ENCODE data around the gene CD7. TPM values are rescaled to one million over a fixed set of nuclear protein-coding genes. Genes with fewer than 3 reads are reported as not detected.

The CD7 gene
- total RNA-seq, 1 experiment from 2014 or later = 0.93 TPM

DNA sequence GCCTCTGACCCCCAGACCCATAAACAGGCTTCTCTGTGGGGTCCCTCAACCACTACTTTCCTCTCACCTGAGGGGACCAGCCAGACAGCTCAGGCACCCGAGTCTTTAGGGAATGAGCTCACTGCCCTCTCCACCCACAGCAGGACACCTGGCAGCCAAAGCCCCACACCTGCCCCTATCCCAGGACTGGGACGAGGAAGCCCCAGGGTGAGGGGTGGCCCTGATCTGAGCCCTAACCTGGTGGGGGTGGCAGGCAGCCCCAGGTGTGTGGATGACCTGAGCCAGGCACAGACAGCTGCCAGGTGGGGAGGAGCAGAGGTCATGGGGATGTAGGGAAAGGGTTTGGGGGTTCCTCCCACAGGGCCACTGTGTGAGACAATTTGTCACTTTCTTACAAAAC lies 40.0 kb upstream of the CD7 start:
- TF ChIP-seq, protein P1, sequence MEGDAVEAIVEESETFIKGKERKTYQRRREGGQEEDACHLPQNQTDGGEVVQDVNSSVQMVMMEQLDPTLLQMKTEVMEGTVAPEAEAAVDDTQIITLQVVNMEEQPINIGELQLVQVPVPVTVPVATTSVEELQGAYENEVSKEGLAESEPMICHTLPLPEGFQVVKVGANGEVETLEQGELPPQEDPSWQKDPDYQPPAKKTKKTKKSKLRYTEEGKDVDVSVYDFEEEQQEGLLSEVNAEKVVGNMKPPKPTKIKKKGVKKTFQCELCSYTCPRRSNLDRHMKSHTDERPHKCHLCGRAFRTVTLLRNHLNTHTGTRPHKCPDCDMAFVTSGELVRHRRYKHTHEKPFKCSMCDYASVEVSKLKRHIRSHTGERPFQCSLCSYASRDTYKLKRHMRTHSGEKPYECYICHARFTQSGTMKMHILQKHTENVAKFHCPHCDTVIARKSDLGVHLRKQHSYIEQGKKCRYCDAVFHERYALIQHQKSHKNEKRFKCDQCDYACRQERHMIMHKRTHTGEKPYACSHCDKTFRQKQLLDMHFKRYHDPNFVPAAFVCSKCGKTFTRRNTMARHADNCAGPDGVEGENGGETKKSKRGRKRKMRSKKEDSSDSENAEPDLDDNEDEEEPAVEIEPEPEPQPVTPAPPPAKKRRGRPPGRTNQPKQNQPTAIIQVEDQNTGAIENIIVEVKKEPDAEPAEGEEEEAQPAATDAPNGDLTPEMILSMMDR (IDR thresholded peaks at IDR 0.05; ENCODE audit: insufficient read depth in 1 of 2, low read depth in 1 of 2, low read length in 1 of 2, severe bottlenecking in 1 of 2, unreplicated experiment in 1 of 2) = no peak
- intact Hi-C loops (cut with micrococcal nuclease; ENCODE audit: unreplicated experiment) = no loop called here
- BruUV-seq (replicated peaks) = no TSS peak
- Mint-ChIP-seq H3K36me3 (ENCODE audit: insufficient read depth, unreplicated experiment) (peaks cover 6% of the 10 kb centered on the region), H3K4me3 (ENCODE audit: unreplicated experiment) (no peak overlapping the region), H3K9me3 (ENCODE audit: unreplicated experiment) (no peaks in the 10 kb centered on the region), H3K4me1 (ENCODE audit: low read depth, unreplicated experiment) (peaks cover 26% of the 10 kb centered on the region), H3K27me3 (ENCODE audit: insufficient read depth, unreplicated experiment) (no peaks in the 10 kb centered on the region), H3K27ac (ENCODE audit: unreplicated experiment) (no peak overlapping the region)
- no peak for DNase-seq
- Histone ChIP-seq H3K36me3 (ENCODE audit: control insufficient read depth, insufficient read depth, low read length) (no peaks in the 10 kb centered on the region), H3K27me3 (replicated peaks; ENCODE audit: control insufficient read depth, insufficient read depth, low read length) (no peaks in the 10 kb centered on the region), H3K4me1 (peaks cover 35% of the 10 kb centered on the region), H3K9me3 (no peaks in the 10 kb centered on the region), H3K4me3 (ENCODE audit: low read depth, low read length) (no peak overlapping the region)
- POLR2A ChIA-PET = interaction anchor here (0.7 kb wide), 1 partner anchor 9 kb away, joined by 3 read pairs; no protein-coding TSS in a partner anchor
- CTCF ChIA-PET = interaction anchor here (0.6 to 1.5 kb wide), 5 partner anchors 9 to 121 kb away, joined by 3 to 7 read pairs (median 3); no protein-coding TSS in a partner anchor

DNA sequence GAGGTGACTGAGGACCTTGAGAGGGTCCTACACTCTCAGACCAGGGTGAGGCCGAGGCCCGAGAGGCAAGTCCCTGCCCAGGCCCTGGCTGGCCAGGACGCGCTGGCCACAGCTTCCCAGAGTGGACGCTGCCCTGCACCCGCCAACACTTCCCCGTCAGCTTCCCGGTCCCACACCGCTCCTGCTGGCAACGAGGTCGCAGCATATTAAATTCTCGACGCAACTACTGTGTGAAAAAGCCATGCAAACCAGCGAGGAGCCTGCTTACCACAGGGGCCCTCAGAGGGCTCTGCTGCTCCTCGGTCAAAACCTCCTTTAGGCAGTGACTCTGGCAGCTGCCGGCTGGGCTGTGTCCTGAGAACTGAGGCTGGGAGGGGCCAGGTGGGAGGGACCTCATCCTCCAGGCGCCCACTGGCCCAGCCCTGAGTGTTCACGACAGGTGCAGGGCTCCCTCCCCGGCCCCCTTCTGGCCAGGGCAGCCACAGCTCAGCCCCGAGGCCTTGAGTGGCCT lies 39.5 kb upstream of the CD7 start:
- TF ChIP-seq, protein P1 (IDR thresholded peaks at IDR 0.05; ENCODE audit: insufficient read depth in 1 of 2, low read depth in 1 of 2, low read length in 1 of 2, severe bottlenecking in 1 of 2, unreplicated experiment in 1 of 2) = peak; percentile 20 to 26
- Mint-ChIP-seq H3K4me3 (ENCODE audit: unreplicated experiment) (peak overlapping the region; percentile 61), H3K4me1 (ENCODE audit: low read depth, unreplicated experiment) (peaks cover 26% of the 10 kb centered on the region), H3K9me3 (ENCODE audit: unreplicated experiment) (no peaks in the 10 kb centered on the region), H3K27ac (ENCODE audit: unreplicated experiment) (peak overlapping the region; percentile 80), H3K27me3 (ENCODE audit: insufficient read depth, unreplicated experiment) (no peaks in the 10 kb centered on the region), H3K36me3 (ENCODE audit: insufficient read depth, unreplicated experiment) (peaks cover 6% of the 10 kb centered on the region)
- BruUV-seq (replicated peaks) = no TSS peak
- DNase-seq = peak; percentile 70 to 72
- Histone ChIP-seq H3K27me3 (replicated peaks; ENCODE audit: control insufficient read depth, insufficient read depth, low read length) (no peaks in the 10 kb centered on the region), H3K4me3 (ENCODE audit: low read depth, low read length) (no peak overlapping the region), H3K4me1 (peaks cover 35% of the 10 kb centered on the region), H3K36me3 (ENCODE audit: control insufficient read depth, insufficient read depth, low read length) (no peaks in the 10 kb centered on the region), H3K9me3 (no peaks in the 10 kb centered on the region)
- intact Hi-C loops (cut with micrococcal nuclease; ENCODE audit: unreplicated experiment) = no loop called here
- ChIA-PET POLR2A (no interaction called here), CTCF (interaction anchor here (0.8 to 1.5 kb wide), 4 partner anchors 10 to 121 kb away, joined by 3 to 7 read pairs (median 4); no protein-coding TSS in a partner anchor)

DNA sequence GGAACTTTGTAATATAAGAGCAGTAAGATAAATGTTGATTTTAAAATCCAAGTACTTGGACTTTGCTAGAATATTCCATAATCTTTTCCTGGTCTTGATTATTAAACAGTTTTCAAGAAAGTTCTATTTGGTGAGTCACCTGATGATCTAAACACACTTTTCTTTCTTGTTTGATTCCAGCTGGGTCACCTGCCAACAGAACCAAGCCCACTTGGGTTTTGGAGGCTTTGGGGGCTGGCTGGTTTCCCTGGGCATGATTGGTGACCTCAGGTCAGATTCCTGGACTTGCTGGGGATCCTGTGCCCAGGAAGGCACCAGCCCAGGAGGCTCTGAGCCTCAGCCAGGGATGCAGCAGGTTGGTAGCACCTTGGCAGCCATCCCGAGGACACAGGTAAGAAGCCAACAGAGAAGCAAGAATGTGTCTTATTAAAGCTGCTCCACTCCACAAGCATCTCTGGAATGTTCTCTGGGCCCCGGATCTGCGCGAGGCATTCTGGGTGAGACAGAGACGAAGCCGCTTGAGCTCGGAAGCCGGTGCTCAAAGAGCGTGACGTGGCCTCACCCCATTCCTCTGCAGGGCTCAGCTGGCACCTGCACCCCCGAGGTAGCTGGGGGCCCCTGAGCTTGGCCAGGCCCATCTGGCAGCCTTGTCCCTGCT lies 38.5 kb upstream of the CD7 start:
- H3K36me3 ChIP-seq (ENCODE audit: control insufficient read depth, insufficient read depth, low read length) = no peaks in the 10 kb centered on the region
- BruUV-seq (replicated peaks) = no TSS peak
- intact Hi-C loops (cut with micrococcal nuclease; ENCODE audit: unreplicated experiment) = no loop called here
- peak overlapping the region; percentile 80 for H3K27ac Mint-ChIP-seq (ENCODE audit: unreplicated experiment)
- H3K9me3 Mint-ChIP-seq (ENCODE audit: unreplicated experiment) = no peaks in the 10 kb centered on the region
- peak overlapping the region; percentile 13 for H3K4me3 Mint-ChIP-seq (ENCODE audit: unreplicated experiment)
- peak; percentile 48 to 60 for DNase-seq
- ChIA-PET POLR2A (no interaction called here), CTCF (interaction anchor here (0.8 to 1.3 kb wide), 2 partner anchors 12 kb away, joined by 3 to 4 read pairs; no protein-coding TSS in a partner anchor)
- no peaks in the 10 kb centered on the region for H3K27me3 ChIP-seq (replicated peaks; ENCODE audit: control insufficient read depth, insufficient read depth, low read length)
- peaks cover 35% of the 10 kb centered on the region for H3K4me1 ChIP-seq
- peaks cover 13% of the 10 kb centered on the region for H3K36me3 Mint-ChIP-seq (ENCODE audit: insufficient read depth, unreplicated experiment)
- H3K27me3 Mint-ChIP-seq (ENCODE audit: insufficient read depth, unreplicated experiment) = no peaks in the 10 kb centered on the region
- H3K9me3 ChIP-seq = no peaks in the 10 kb centered on the region
- H3K4me1 Mint-ChIP-seq (ENCODE audit: low read depth, unreplicated experiment) = peaks cover 26% of the 10 kb centered on the region
- no peak overlapping the region for H3K4me3 ChIP-seq (ENCODE audit: low read depth, low read length)
- TF ChIP-seq, protein P1 (IDR thresholded peaks at IDR 0.05; ENCODE audit: insufficient read depth in 1 of 2, low read depth in 1 of 2, low read length in 1 of 2, severe bottlenecking in 1 of 2, unreplicated experiment in 1 of 2) = no peak
